ENCODE results near the gene GMCL2. TPM values are rescaled to one million over a fixed set of nuclear protein-coding genes. Genes with fewer than 3 reads are reported as not detected.

The GMCL2 gene
- total and polyA plus RNA-seq, 5 donors from 2014 or later: 0.11 TPM; not detected in 4

- Mint-ChIP-seq H3K4me1 (peaks cover 25 to 38% (median 33%) of the 10 kb centered on the region in 4 donors), H3K27me3 (no peaks in the 10 kb centered on the region), H3K27ac (peak overlapping the region in 2 of 3 donors; percentile 74 to 78), H3K9me3 (no peaks in the 10 kb centered on the region), H3K4me3 (peak overlapping the region in 1 of 4 donors; percentile 37), H3K36me3 (peaks cover 23% of the 10 kb centered on the region)
- Histone ChIP-seq H3K36me3 (ENCODE audit: control insufficient read depth, insufficient read depth, low read length) (peaks cover 33% of the 10 kb centered on the region), H3K9me3 (ENCODE audit: control insufficient read depth in 2 of 2, low read length in 2 of 2) (no peaks in the 10 kb centered on the region), H3K27ac (ENCODE audit: insufficient read depth, low read length, poor library complexity, severe bottlenecking) (no peak overlapping the region), H3K27me3 (ENCODE audit: control insufficient read depth, insufficient read depth, low read length) (no peaks in the 10 kb centered on the region), H3K4me3 (ENCODE audit: low read depth, low read length) (no peak overlapping the region), H3K4me1 (ENCODE audit: control insufficient read depth, insufficient read depth, low read length, poor library complexity, severe bottlenecking) (no peaks in the 10 kb centered on the region)
- DNase-seq (no peak), ATAC-seq (ENCODE audit: low read depth in 2 of 2) (no peak)
Measured at GRCh38 chr5:178221282-178221681, 34.1 kb upstream of the GMCL2 start.

GRCh38 chr5:178218827-178219226 lies 31.7 kb upstream of the GMCL2 start:
- Histone ChIP-seq H3K36me3 (ENCODE audit: control insufficient read depth, insufficient read depth, low read length) (peaks cover 52% of the 10 kb centered on the region), H3K4me1 (ENCODE audit: control insufficient read depth, insufficient read depth, low read length, poor library complexity, severe bottlenecking) (no peaks in the 10 kb centered on the region), H3K4me3 (ENCODE audit: low read depth, low read length) (no peak overlapping the region), H3K9me3 (ENCODE audit: control insufficient read depth in 2 of 2, low read length in 2 of 2) (no peaks in the 10 kb centered on the region), H3K27me3 (ENCODE audit: control insufficient read depth, insufficient read depth, low read length) (no peaks in the 10 kb centered on the region), H3K27ac (ENCODE audit: insufficient read depth, low read length, poor library complexity, severe bottlenecking) (no peak overlapping the region)
- H3K27me3 Mint-ChIP-seq: no peaks in the 10 kb centered on the region
- DNase-seq (no peak), ATAC-seq (ENCODE audit: low read depth in 2 of 2) (no peak)
- H3K4me3 Mint-ChIP-seq: no peak overlapping the region
- no peaks in the 10 kb centered on the region for H3K9me3 Mint-ChIP-seq
- peaks cover 19% of the 10 kb centered on the region for H3K36me3 Mint-ChIP-seq
- H3K27ac Mint-ChIP-seq: no peak overlapping the region
- H3K4me1 Mint-ChIP-seq: peaks cover 27 to 55% (median 35%) of the 10 kb centered on the region in 4 donors

- H3K27me3 ChIP-seq (ENCODE audit: control insufficient read depth, insufficient read depth, low read length): no peaks in the 10 kb centered on the region
- Mint-ChIP-seq H3K9me3 (no peaks in the 10 kb centered on the region), H3K36me3 (peaks cover 19% of the 10 kb centered on the region), H3K4me3 (no peak overlapping the region), H3K27ac (no peak overlapping the region), H3K4me1 (peaks cover 27 to 55% (median 36%) of the 10 kb centered on the region in 4 donors), H3K27me3 (no peaks in the 10 kb centered on the region)
- ATAC-seq (ENCODE audit: low read depth in 2 of 2) (no peak), DNase-seq (no peak)
- H3K36me3 ChIP-seq (ENCODE audit: control insufficient read depth, insufficient read depth, low read length): peaks cover 56% of the 10 kb centered on the region
- H3K4me1 ChIP-seq (ENCODE audit: control insufficient read depth, insufficient read depth, low read length, poor library complexity, severe bottlenecking): no peaks in the 10 kb centered on the region
- no peak overlapping the region for H3K27ac ChIP-seq (ENCODE audit: insufficient read depth, low read length, poor library complexity, severe bottlenecking)
- H3K4me3 ChIP-seq (ENCODE audit: low read depth, low read length): no peak overlapping the region
- no peaks in the 10 kb centered on the region for H3K9me3 ChIP-seq (ENCODE audit: control insufficient read depth in 2 of 2, low read length in 2 of 2)
Measured at GRCh38 chr5:178218237-178218776, 31.1 kb upstream of the GMCL2 start.

- no peak overlapping the region for H3K27ac Mint-ChIP-seq
- Histone ChIP-seq H3K27me3 (ENCODE audit: control insufficient read depth, insufficient read depth, low read length) (no peaks in the 10 kb centered on the region), H3K27ac (ENCODE audit: insufficient read depth, low read length, poor library complexity, severe bottlenecking) (no peak overlapping the region), H3K4me3 (ENCODE audit: low read depth, low read length) (no peak overlapping the region), H3K9me3 (ENCODE audit: control insufficient read depth in 2 of 2, low read length in 2 of 2) (no peaks in the 10 kb centered on the region), H3K4me1 (ENCODE audit: control insufficient read depth, insufficient read depth, low read length, poor library complexity, severe bottlenecking) (no peaks in the 10 kb centered on the region), H3K36me3 (ENCODE audit: control insufficient read depth, insufficient read depth, low read length) (peaks cover 60% of the 10 kb centered on the region)
- H3K4me3 Mint-ChIP-seq: no peak overlapping the region
- H3K27me3 Mint-ChIP-seq: no peaks in the 10 kb centered on the region
- peaks cover 25 to 49% (median 32%) of the 10 kb centered on the region in 4 donors for H3K4me1 Mint-ChIP-seq
- no peak for DNase-seq
- peaks cover 15% of the 10 kb centered on the region for H3K36me3 Mint-ChIP-seq
- no peak for ATAC-seq (ENCODE audit: low read depth in 2 of 2)
- no peaks in the 10 kb centered on the region for H3K9me3 Mint-ChIP-seq
Measured at GRCh38 chr5:178216779-178217178, 29.6 kb upstream of the GMCL2 start.

GRCh38 chr5:178216088-178216534 lies 28.9 kb upstream of the GMCL2 start:
- H3K9me3 Mint-ChIP-seq: no peaks in the 10 kb centered on the region
- H3K27ac ChIP-seq (ENCODE audit: insufficient read depth, low read length, poor library complexity, severe bottlenecking): no peak overlapping the region

GRCh38 chr5:178215280-178216002 lies 28.3 kb upstream of the GMCL2 start:
- H3K9me3 ChIP-seq (ENCODE audit: control insufficient read depth in 2 of 2, low read length in 2 of 2): no peaks in the 10 kb centered on the region
- Mint-ChIP-seq H3K36me3 (peaks cover 15% of the 10 kb centered on the region), H3K4me3 (no peak overlapping the region), H3K9me3 (no peaks in the 10 kb centered on the region), H3K27me3 (no peaks in the 10 kb centered on the region), H3K27ac (peak overlapping the region in 1 of 3 donors; percentile 23), H3K4me1 (peaks cover 11 to 42% (median 21%) of the 10 kb centered on the region in 4 donors)
- no peaks in the 10 kb centered on the region for H3K4me1 ChIP-seq (ENCODE audit: control insufficient read depth, insufficient read depth, low read length, poor library complexity, severe bottlenecking)
- no peaks in the 10 kb centered on the region for H3K27me3 ChIP-seq (ENCODE audit: control insufficient read depth, insufficient read depth, low read length)
- H3K36me3 ChIP-seq (ENCODE audit: control insufficient read depth, insufficient read depth, low read length): peaks cover 73% of the 10 kb centered on the region
- H3K4me3 ChIP-seq (ENCODE audit: low read depth, low read length): no peak overlapping the region
- no peak for DNase-seq
- no peak overlapping the region for H3K27ac ChIP-seq (ENCODE audit: insufficient read depth, low read length, poor library complexity, severe bottlenecking)
- no peak for ATAC-seq (ENCODE audit: low read depth in 2 of 2)

More at GRCh38 chr5:178216088-178216534, 28.9 kb upstream of the GMCL2 start:
- Mint-ChIP-seq H3K27me3 (no peaks in the 10 kb centered on the region), H3K4me1 (peaks cover 18 to 45% (median 28%) of the 10 kb centered on the region in 4 donors), H3K36me3 (peaks cover 19% of the 10 kb centered on the region), H3K27ac (no peak overlapping the region), H3K4me3 (no peak overlapping the region)
- Histone ChIP-seq H3K4me3 (ENCODE audit: low read depth, low read length) (no peak overlapping the region), H3K4me1 (ENCODE audit: control insufficient read depth, insufficient read depth, low read length, poor library complexity, severe bottlenecking) (no peaks in the 10 kb centered on the region), H3K36me3 (ENCODE audit: control insufficient read depth, insufficient read depth, low read length) (peaks cover 67% of the 10 kb centered on the region), H3K27me3 (ENCODE audit: control insufficient read depth, insufficient read depth, low read length) (no peaks in the 10 kb centered on the region), H3K9me3 (ENCODE audit: control insufficient read depth in 2 of 2, low read length in 2 of 2) (no peaks in the 10 kb centered on the region)
- ATAC-seq (ENCODE audit: low read depth in 2 of 2) (no peak), DNase-seq (no peak)

- peaks cover 20% of the 10 kb centered on the region for H3K36me3 Mint-ChIP-seq
Measured at GRCh38 chr5:178214160-178214803, 27.1 kb upstream of the GMCL2 start.

More at GRCh38 chr5:178214160-178214803, 27.1 kb upstream of the GMCL2 start:
- Mint-ChIP-seq H3K4me3 (peak overlapping the region in 1 of 4 donors; percentile 32), H3K4me1 (peaks cover 10 to 45% (median 21%) of the 10 kb centered on the region in 4 donors), H3K27ac (peak overlapping the region in 2 of 3 donors; percentile 83 to 85), H3K9me3 (no peaks in the 10 kb centered on the region), H3K27me3 (no peaks in the 10 kb centered on the region)
- Histone ChIP-seq H3K4me3 (ENCODE audit: low read depth, low read length) (no peak overlapping the region), H3K9me3 (ENCODE audit: control insufficient read depth in 2 of 2, low read length in 2 of 2) (no peaks in the 10 kb centered on the region), H3K27ac (ENCODE audit: insufficient read depth, low read length, poor library complexity, severe bottlenecking) (no peak overlapping the region), H3K4me1 (ENCODE audit: control insufficient read depth, insufficient read depth, low read length, poor library complexity, severe bottlenecking) (no peaks in the 10 kb centered on the region), H3K36me3 (ENCODE audit: control insufficient read depth, insufficient read depth, low read length) (peaks cover 85% of the 10 kb centered on the region), H3K27me3 (ENCODE audit: control insufficient read depth, insufficient read depth, low read length) (no peaks in the 10 kb centered on the region)
- ATAC-seq (ENCODE audit: low read depth in 2 of 2) (no peak), DNase-seq (no peak)
